CD4-positive, alpha-beta T cell (primary cell): ENCODE data around the gene FBXL13. TPM values are rescaled to one million over a fixed set of nuclear protein-coding genes. Genes with fewer than 3 reads are reported as not detected.

ENCODE experiments used
- ATAC-seq: fragments of 200-7000 bp; cut with Tn5 transposase; one replicate; pipeline ENCODE4 v1.10.0; 2022; ENCODE audit warnings: mild to moderate bottlenecking; ENCODE audit not compliant: poor library complexity
- CTCF ChIA-PET: fragments of 350-600 bp; sonication (Branson Sonifier 250); formaldehyde crosslinking; loops from one replicate; lab custom pipeline; 2021; ENCODE audit warnings: antibody characterized with exemption, inconsistent platforms; lab: Charles Lee
- POLR2A ChIA-PET: fragments of 350-600 bp; sonication (Branson Sonifier 250); formaldehyde crosslinking; loops from one replicate; lab custom pipeline; 2021; ENCODE audit warnings: antibody characterized with exemption, inconsistent platforms; lab: Charles Lee
- DNase-seq, 14 experiments: peaks; one replicate each; pipeline ENCODE4 v3.0.0-alpha.2; 2013 to 2020; ENCODE audit warnings: mixed read lengths in 2 of 14
- H3K27ac ChIP-seq, 2 donors: one replicate each; pipeline versions ENCODE4 v1.5.1 to v1.7.0; 2013; ENCODE audit warnings: low read length in 2 of 2, low read depth in 1 of 2, mild to moderate bottlenecking in 1 of 2
- H3K27me3 ChIP-seq, 2 experiments: 1 replicate in 1 of 2; 2 replicates in 1 of 2; pipeline versions ENCODE4 v1.6.1 to v1.7.0; 2013; ENCODE audit warnings: low read length in 2 of 2, control low read depth in 1 of 2, mild to moderate bottlenecking in 1 of 2, moderate library complexity in 1 of 2; ENCODE audit not compliant: insufficient read depth in 2 of 2, control insufficient read depth in 1 of 2
- H3K36me3 ChIP-seq: one replicate; pipeline ENCODE4 v1.6.1; 2013; ENCODE audit warnings: low read length, control low read depth; ENCODE audit not compliant: insufficient read depth
- H3K4me1 ChIP-seq: one replicate; pipeline ENCODE4 v1.6.1; 2013; ENCODE audit warnings: low read length, control low read depth; ENCODE audit not compliant: insufficient read depth
- H3K4me3 ChIP-seq: one replicate; pipeline ENCODE4 v1.5.1; 2013; ENCODE audit warnings: mild to moderate bottlenecking, low read length, moderate library complexity
- H3K9me3 ChIP-seq, 2 experiments: 1 replicate in 1 of 2; 2 replicates in 1 of 2; pipeline versions ENCODE4 v1.6.1 to v1.7.0; 2013; ENCODE audit warnings: low read length in 2 of 2, mild to moderate bottlenecking in 2 of 2, control low read depth in 1 of 2, moderate library complexity in 1 of 2; ENCODE audit not compliant: control insufficient read depth in 1 of 2, insufficient read depth in 1 of 2
- H3K27ac Mint-ChIP-seq: one replicate; pipeline ENCODE4 v1.8.0; 2020; ENCODE audit warnings: mixed read lengths
- H3K27me3 Mint-ChIP-seq: one replicate; pipeline ENCODE4 v1.8.0; 2021; ENCODE audit warnings: mixed read lengths
- H3K36me3 Mint-ChIP-seq: one replicate; pipeline ENCODE4 v1.8.0; 2021; ENCODE audit warnings: low read depth, mixed read lengths
- H3K4me1 Mint-ChIP-seq: one replicate; pipeline ENCODE4 v1.8.0; 2021; ENCODE audit warnings: low read depth, mixed read lengths
- H3K4me3 Mint-ChIP-seq: one replicate; pipeline ENCODE4 v1.8.0; 2020; ENCODE audit warnings: mild to moderate bottlenecking, mixed read lengths
- H3K9me3 Mint-ChIP-seq: one replicate; pipeline ENCODE4 v1.8.0; 2020; ENCODE audit warnings: mixed read lengths
- CTCF ChIP-seq: fragments of 200-600 bp; IDR thresholded peaks from one replicate; pipeline ENCODE4 v1.8.0; 2022; ENCODE audit warnings: antibody characterized with exemption, mild to moderate bottlenecking
- intact Hi-C, 2 experiments: fragments of 100-400 bp; cut with DNase I in 1 of 2; cut with micrococcal nuclease in 1 of 2; formaldehyde crosslinking; loops; one replicate each; pipeline versions ENCODE4 v1.15.1 to v1.9.0; 2023 to 2025; cut with DNase I, micrococcal nuclease
- total RNA-seq, 174 experiments: library from RNA in 2 of 174; stranded (reverse) in 2 of 174; gene quantifications; one replicate each; pipeline ENCODE4 v1.2.3 and lab custom pipeline; 2021 to 2026

FBXL13 gene
- total RNA-seq, 2 experiments from 2014 or later = 0.89 to 1.4 TPM

- ChIA-PET CTCF (no interaction called here), POLR2A (no interaction called here)
- intact Hi-C loops = no loop called here
- TF ChIP-seq CTCF = no peak
- Mint-ChIP-seq H3K27ac (no peak overlapping the region), H3K27me3 (no peaks in the 10 kb centered on the region), H3K4me1 (no peaks in the 10 kb centered on the region), H3K36me3 (no peaks in the 10 kb centered on the region), H3K9me3 (no peaks in the 10 kb centered on the region), H3K4me3 (no peak overlapping the region)
- Histone ChIP-seq H3K27me3 (no peaks in the 10 kb centered on the region), H3K4me1 (no peaks in the 10 kb centered on the region), H3K27ac (no peak overlapping the region), H3K36me3 (no peaks in the 10 kb centered on the region), H3K9me3 (no peaks in the 10 kb centered on the region), H3K4me3 (no peak overlapping the region)
- DNase-seq (no peak), ATAC-seq (no peak)
Observed at GRCh38 chr7:102934239-102934638, 140.4 kb downstream of the FBXL13 start.

DNA sequence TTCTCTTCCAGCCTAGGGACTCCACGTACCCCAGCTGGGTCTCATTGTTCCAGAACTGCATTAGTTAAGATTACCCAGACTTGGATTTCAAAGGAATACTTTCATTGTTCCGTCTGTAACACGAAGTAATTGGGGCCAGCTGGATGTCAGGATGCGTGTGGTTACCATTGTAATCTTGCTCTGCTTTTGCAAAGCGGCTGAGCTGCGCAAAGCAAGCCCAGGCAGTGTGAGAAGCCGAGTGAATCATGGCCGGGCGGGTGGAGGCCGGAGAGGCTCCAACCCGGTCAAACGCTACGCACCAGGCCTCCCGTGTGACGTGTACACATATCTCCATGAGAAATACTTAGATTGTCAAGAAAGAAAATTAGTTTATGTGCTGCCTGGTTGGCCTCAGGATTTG is 140.8 kb downstream of the FBXL13 start:
- Mint-ChIP-seq H3K36me3 (no peaks in the 10 kb centered on the region), H3K27ac (no peak overlapping the region), H3K27me3 (no peaks in the 10 kb centered on the region), H3K4me1 (no peaks in the 10 kb centered on the region), H3K9me3 (no peaks in the 10 kb centered on the region), H3K4me3 (no peak overlapping the region)
- intact Hi-C loops = no loop called here
- Histone ChIP-seq H3K9me3 (no peaks in the 10 kb centered on the region), H3K27me3 (no peaks in the 10 kb centered on the region), H3K27ac (no peak overlapping the region), H3K4me3 (no peak overlapping the region), H3K36me3 (no peaks in the 10 kb centered on the region), H3K4me1 (no peaks in the 10 kb centered on the region)
- no peak for TF ChIP-seq CTCF
- DNase-seq (no peak), ATAC-seq (no peak)
- ChIA-PET POLR2A (no interaction called here), CTCF (no interaction called here)

DNA sequence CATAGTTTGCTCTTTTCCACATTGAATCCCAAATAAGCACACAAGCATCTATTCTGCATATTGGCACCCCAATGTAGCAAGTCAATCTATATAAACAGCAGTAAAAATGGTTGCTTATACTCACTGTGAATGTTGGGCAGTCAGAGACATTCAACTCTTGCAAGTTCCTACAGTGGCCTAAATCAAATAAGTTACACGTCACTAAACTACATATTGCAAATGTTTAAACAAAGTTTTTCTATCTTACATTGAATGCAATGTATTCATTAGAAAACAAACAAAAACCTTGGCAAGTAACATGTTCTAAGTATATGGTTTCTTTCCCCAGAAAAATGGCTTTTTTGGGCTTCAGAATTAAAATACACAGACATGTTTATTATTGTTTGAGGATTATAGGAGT is 142.8 kb downstream of the FBXL13 start:
- intact Hi-C loops = no loop called here
- POLR2A ChIA-PET = no interaction called here
- Mint-ChIP-seq H3K36me3 (no peaks in the 10 kb centered on the region), H3K4me3 (no peak overlapping the region), H3K27ac (no peak overlapping the region), H3K27me3 (no peaks in the 10 kb centered on the region), H3K9me3 (no peaks in the 10 kb centered on the region), H3K4me1 (no peaks in the 10 kb centered on the region)
- Histone ChIP-seq H3K27me3 (no peaks in the 10 kb centered on the region), H3K27ac (no peak overlapping the region), H3K36me3 (no peaks in the 10 kb centered on the region), H3K4me3 (no peak overlapping the region), H3K4me1 (no peaks in the 10 kb centered on the region), H3K9me3 (no peaks in the 10 kb centered on the region)
- CTCF ChIA-PET = no interaction called here
- no peak for TF ChIP-seq CTCF
- ATAC-seq (no peak), DNase-seq (no peak)
